AG04450 (cell line): ENCODE data around the gene TNFSF18. TPM values are rescaled to one million over a fixed set of nuclear protein-coding genes. Genes with fewer than 3 reads are reported as not detected.

Experiments used
- CTCF ChIA-PET: fragments of 300-600, 350-600 bp; formaldehyde crosslinking; extraction: SDS; loops from one replicate; lab custom pipeline; 2022; ENCODE audit warnings: antibody characterized with exemption, inconsistent platforms; lab: Charles Lee
- POLR2A ChIA-PET: fragments of 350-600 bp; formaldehyde crosslinking; extraction: SDS; loops from one replicate; lab custom pipeline; 2021; ENCODE audit warnings: antibody characterized with exemption, inconsistent platforms; lab: Yijun Ruan, JAX
- DNase-seq: peaks from one replicate; pipeline ENCODE4 v3.0.0-alpha.2; 2011; ENCODE audit warnings: low read depth, low spot score
- H3K27ac ChIP-seq: one replicate; pipeline ENCODE4 v1.5.1; 2012; ENCODE audit warnings: low read depth, low read length, control low read depth
- H3K27me3 ChIP-seq: one replicate; pipeline ENCODE4 v1.6.0; 2012; ENCODE audit warnings: low read length; ENCODE audit not compliant: control insufficient read depth, insufficient read depth
- H3K4me3 ChIP-seq: 2 replicates; pipeline ENCODE4 v1.5.1; 2011; ENCODE audit warnings: mild to moderate bottlenecking, low read depth, low read length, control low read depth
- H3K9me3 ChIP-seq: 2 replicates; pipeline ENCODE4 v1.5.1; 2012; ENCODE audit warnings: low read length; ENCODE audit not compliant: control insufficient read depth, insufficient read depth
- polyA plus RNA-seq: library from polyadenylated mRNA; depleted of rRNA; stranded (reverse); fragments of >200 nt; gene quantifications from 2 replicates; pipeline ENCODE4 v1.2.3, GENCODE V29; 2011
- TF ChIP-seq, protein P1 (sequence below): IDR thresholded peaks from 2 replicates; pipeline ENCODE4 v1.5.1; 2011; ENCODE audit warnings: low read depth, low read length, control low read depth, inconsistent platforms

TNFSF18 gene
- polyA plus RNA-seq, 1 experiment: 0.86 TPM

- no peak for DNase-seq
- ChIA-PET POLR2A (no interaction called here), CTCF (no interaction called here)
- H3K27ac ChIP-seq: no peak overlapping the region
- no peaks in the 10 kb centered on the region for H3K9me3 ChIP-seq
- H3K4me3 ChIP-seq: no peak overlapping the region
- TF ChIP-seq, protein P1, sequence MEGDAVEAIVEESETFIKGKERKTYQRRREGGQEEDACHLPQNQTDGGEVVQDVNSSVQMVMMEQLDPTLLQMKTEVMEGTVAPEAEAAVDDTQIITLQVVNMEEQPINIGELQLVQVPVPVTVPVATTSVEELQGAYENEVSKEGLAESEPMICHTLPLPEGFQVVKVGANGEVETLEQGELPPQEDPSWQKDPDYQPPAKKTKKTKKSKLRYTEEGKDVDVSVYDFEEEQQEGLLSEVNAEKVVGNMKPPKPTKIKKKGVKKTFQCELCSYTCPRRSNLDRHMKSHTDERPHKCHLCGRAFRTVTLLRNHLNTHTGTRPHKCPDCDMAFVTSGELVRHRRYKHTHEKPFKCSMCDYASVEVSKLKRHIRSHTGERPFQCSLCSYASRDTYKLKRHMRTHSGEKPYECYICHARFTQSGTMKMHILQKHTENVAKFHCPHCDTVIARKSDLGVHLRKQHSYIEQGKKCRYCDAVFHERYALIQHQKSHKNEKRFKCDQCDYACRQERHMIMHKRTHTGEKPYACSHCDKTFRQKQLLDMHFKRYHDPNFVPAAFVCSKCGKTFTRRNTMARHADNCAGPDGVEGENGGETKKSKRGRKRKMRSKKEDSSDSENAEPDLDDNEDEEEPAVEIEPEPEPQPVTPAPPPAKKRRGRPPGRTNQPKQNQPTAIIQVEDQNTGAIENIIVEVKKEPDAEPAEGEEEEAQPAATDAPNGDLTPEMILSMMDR: no peak
- no peaks in the 10 kb centered on the region for H3K27me3 ChIP-seq
These were observed 27.4 kb downstream of the TNFSF18 start for GRCh38 chr1:173023343-173023742.

DNA sequence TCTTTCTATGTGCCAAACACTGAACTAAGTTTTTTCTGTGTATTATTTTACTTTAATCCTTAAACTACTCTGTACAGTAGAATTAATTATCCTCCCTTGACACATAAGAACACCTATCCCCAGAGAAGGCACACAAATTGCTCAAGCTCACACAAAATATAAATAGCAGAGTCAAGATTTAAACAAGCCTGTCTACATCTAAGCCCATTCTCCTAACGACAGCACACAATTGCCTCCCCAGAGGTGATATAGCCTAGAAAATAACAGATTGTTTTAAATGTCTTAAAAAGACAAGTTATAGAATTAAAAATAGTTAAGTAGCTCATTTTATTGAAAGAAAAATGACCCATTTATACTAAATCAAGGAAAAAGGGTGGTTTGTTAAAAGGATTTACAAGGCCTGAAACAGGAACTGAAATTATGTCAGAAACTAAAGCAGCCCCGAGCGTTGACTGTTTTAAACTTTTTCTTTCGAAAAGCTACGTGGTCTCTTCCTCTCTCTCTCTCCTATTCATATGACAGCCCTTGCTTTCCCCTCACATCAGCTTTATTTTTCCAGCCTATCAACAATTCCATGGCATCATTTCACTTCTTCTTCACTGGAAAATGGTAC lies 30.5 kb downstream of the TNFSF18 start:
- ChIA-PET CTCF (interaction anchor here (0.9 kb wide), 1 partner anchor 22 kb away, joined by 3 read pairs; no protein-coding TSS in a partner anchor), POLR2A (no interaction called here)
- no peak overlapping the region for H3K4me3 ChIP-seq
- no peaks in the 10 kb centered on the region for H3K9me3 ChIP-seq
- H3K27ac ChIP-seq: no peak overlapping the region
- no peaks in the 10 kb centered on the region for H3K27me3 ChIP-seq
- TF ChIP-seq, protein P1: no peak
- DNase-seq: no peak

DNA sequence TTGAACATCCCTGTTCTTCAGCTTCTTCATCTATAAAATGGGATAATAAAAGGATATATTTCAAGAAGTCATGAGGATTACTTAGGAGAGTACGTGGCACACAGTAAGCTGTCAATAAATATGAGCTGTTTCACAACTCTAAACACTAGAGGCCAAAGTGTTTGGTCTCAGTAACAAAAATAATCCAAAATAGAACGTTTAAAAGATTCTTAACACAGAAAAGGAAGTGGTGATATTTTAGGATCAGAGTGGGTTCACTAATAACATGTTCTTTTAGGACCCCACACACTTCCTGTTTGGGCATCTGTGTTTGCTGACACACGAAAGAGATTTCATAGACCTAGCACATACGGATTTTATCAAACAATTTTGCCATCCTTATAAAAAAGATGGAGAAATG lies 32.9 kb downstream of the TNFSF18 start:
- ChIA-PET CTCF (no interaction called here), POLR2A (no interaction called here)
- H3K4me3 ChIP-seq: no peak overlapping the region
- DNase-seq: no peak
- H3K9me3 ChIP-seq: no peaks in the 10 kb centered on the region
- no peak overlapping the region for H3K27ac ChIP-seq
- TF ChIP-seq, protein P1: no peak
- H3K27me3 ChIP-seq: no peaks in the 10 kb centered on the region

GRCh38 chr1:173016419-173016818 lies 34.3 kb downstream of the TNFSF18 start:
- ChIA-PET POLR2A (no interaction called here), CTCF (interaction anchor here (1.0 kb wide), 1 partner anchor 271 kb away, joined by 3 read pairs; no protein-coding TSS in a partner anchor)
- TF ChIP-seq, protein P1: no peak
- Histone ChIP-seq H3K4me3 (no peak overlapping the region), H3K27ac (no peak overlapping the region), H3K27me3 (no peaks in the 10 kb centered on the region), H3K9me3 (no peaks in the 10 kb centered on the region)
- no peak for DNase-seq

GRCh38 chr1:173015629-173016028 lies 35.1 kb downstream of the TNFSF18 start:
- DNase-seq: no peak
- Histone ChIP-seq H3K4me3 (no peak overlapping the region), H3K9me3 (no peaks in the 10 kb centered on the region), H3K27ac (no peak overlapping the region), H3K27me3 (no peaks in the 10 kb centered on the region)
- TF ChIP-seq, protein P1: no peak
- ChIA-PET CTCF (interaction anchor here (1.0 kb wide), 1 partner anchor 270 kb away, joined by 3 read pairs; no protein-coding TSS in a partner anchor), POLR2A (no interaction called here)
